ENCODE measurements around the gene FOSL2.

The FOSL2 gene

DNA sequence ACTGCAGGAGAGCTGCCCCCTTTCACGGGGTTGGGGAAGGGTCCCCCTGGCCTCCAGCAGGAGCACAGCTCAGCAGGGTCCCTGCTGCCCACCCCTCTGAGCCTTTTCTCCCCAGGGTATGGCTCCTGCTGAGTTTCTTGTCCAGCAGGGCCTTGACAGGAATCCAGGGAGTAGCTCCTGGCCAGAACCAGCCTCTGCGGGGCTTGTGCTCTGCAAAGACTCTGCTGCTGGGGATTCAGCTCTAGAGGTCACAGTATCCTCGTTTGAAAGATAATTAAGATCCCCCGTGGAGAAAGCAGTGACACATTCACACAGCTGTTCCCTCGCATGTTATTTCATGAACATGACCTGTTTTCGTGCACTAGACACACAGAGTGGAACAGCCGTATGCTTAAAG, 21.2 kb downstream of the FOSL2 start:
- TF ChIP-seq, protein P1, sequence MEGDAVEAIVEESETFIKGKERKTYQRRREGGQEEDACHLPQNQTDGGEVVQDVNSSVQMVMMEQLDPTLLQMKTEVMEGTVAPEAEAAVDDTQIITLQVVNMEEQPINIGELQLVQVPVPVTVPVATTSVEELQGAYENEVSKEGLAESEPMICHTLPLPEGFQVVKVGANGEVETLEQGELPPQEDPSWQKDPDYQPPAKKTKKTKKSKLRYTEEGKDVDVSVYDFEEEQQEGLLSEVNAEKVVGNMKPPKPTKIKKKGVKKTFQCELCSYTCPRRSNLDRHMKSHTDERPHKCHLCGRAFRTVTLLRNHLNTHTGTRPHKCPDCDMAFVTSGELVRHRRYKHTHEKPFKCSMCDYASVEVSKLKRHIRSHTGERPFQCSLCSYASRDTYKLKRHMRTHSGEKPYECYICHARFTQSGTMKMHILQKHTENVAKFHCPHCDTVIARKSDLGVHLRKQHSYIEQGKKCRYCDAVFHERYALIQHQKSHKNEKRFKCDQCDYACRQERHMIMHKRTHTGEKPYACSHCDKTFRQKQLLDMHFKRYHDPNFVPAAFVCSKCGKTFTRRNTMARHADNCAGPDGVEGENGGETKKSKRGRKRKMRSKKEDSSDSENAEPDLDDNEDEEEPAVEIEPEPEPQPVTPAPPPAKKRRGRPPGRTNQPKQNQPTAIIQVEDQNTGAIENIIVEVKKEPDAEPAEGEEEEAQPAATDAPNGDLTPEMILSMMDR (IDR thresholded peaks at IDR 0.05; ENCODE audit: insufficient read depth, low read depth, low read length, missing control alignments) = no peak
- no peak overlapping the region for H3K4me3 ChIP-seq (ENCODE audit: low read depth, low read length)
- DNase-seq (ENCODE audit: low read depth) = no peak

DNA sequence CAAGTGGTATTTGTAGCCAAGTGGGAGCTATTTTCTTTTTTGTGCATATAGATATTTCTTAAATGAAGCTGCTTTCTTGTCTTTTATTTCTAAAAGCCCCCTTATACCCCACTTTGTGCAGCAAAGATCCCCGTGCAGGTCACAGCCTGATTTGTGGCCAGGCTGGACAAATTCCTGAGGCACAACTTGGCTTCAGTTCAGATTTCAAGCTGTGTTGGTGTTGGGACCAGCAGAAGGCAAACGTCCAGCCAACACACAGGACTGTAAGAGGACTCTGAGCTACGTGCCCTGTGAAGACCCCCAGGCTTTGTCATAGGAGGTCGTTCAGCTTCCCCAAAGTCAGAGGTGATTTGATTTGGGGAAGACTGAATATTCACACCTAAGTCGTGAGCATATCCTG, 21.9 kb downstream of the FOSL2 start:
- DNase-seq (ENCODE audit: low read depth) = no peak
- H3K4me3 ChIP-seq (ENCODE audit: low read depth, low read length) = no peak overlapping the region
- TF ChIP-seq, protein P1 (IDR thresholded peaks at IDR 0.05; ENCODE audit: insufficient read depth, low read depth, low read length, missing control alignments) = no peak

DNA sequence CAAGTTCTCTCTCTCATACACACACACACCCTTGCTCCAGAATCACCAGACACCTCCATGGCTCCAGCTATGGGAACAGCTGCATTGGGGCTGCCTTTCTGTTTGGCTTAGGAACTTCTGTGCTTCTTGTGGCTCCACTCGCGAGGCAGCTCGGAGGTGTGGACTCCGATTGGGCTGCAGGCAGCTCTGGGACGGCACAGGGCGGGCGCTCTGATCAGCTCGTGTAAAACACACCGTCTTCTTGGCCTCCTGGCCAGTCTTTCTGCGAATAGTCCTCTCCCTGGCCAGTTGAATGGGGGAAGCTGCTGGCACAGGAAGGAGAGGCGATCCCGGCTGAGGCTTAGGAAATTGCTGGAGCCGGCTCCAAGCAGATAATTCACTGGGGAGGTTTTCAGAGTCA, 22.4 kb downstream of the FOSL2 start:
- TF ChIP-seq, protein P1 (IDR thresholded peaks at IDR 0.05; ENCODE audit: insufficient read depth, low read depth, low read length, missing control alignments) = no peak
- no peak for DNase-seq (ENCODE audit: low read depth)
- no peak overlapping the region for H3K4me3 ChIP-seq (ENCODE audit: low read depth, low read length)

DNA sequence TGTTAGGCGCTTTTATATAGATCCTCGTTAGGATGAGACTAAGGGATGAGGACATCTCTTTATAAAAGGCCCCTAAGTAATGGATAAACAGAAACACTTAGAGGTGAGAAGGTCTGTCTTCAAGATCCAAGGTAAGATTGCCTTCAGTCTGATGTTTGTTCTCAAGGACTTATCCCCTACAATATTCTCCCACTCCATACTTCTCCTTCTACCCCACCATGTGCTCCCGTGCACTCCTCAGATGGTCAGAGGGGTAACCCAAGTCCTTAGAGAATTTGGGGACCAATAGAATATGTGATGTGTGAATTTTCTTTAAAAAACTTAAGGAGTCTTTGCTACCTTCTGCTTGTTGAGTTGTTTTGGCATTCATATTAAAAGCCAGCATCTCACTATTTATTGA, 23.1 kb downstream of the FOSL2 start:
- TF ChIP-seq, protein P1 (IDR thresholded peaks at IDR 0.05; ENCODE audit: insufficient read depth, low read depth, low read length, missing control alignments) = no peak
- no peak overlapping the region for H3K4me3 ChIP-seq (ENCODE audit: low read depth, low read length)
- DNase-seq (ENCODE audit: low read depth) = no peak

DNA sequence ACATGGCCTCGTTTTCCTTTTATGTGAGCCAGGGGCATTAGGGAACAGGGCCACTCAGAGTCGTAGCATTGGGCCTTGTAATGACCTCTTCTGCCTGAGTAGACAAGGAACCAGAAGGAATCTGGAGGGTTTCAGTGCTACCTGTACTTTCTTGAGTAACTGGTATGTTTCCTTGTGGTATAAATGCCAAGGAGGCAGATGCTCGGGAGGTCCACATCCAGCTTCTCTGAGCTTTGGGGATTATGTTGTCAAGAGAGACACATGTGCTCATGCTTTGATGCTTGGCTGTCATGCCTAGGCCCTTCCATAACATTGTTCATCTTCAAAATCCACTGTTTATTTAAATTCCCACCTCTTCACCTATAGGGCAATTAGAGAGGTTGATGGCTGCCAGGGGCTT, 26.3 kb downstream of the FOSL2 start:
- DNase-seq (ENCODE audit: low read depth) = no peak
- TF ChIP-seq, protein P1 (IDR thresholded peaks at IDR 0.05; ENCODE audit: insufficient read depth, low read depth, low read length, missing control alignments) = no peak
- no peak overlapping the region for H3K4me3 ChIP-seq (ENCODE audit: low read depth, low read length)

DNA sequence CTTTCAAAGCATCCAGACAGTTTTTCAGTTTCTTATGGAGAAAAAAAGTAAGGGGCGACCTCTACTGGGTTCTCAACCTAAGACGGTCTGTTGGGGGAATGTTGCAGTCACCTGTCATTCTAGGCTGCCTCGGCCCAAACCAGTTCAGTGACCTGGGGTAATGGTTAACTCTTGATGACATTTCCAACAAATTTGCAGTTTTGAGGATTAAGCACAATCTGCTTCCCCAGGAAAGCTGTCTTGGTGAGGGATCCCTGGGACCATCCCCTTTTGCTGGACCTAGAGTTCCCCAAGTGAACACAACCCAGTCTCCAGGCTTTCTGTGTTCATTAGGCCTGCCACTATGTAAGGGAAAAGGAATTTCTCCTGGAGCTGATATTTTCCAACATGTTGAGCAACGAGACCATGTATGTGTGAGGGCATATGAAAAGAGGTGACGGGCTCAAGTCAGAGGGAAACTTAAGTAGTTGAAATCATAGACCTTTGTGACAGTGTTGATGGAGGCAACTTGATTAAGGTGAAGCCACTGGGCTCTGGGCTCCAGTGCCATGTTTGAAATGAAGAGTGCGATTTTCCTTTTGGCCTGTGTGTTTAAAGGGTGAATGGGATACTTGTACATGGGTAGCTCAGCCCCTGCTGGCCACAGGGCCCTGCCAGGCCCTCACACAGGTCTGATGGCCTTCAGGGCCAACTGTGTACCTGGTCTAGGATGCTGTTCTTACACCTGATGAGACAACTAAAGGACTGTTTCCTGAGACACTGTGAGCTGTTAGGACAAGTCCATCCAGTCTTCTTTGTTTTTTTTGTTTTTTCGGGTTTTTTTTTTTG, 27.0 kb downstream of the FOSL2 start:
- TF ChIP-seq, protein P1 (IDR thresholded peaks at IDR 0.05; ENCODE audit: insufficient read depth, low read depth, low read length, missing control alignments) = peak; percentile 23
- peak; percentile 19 for DNase-seq (ENCODE audit: low read depth)
- no peak overlapping the region for H3K4me3 ChIP-seq (ENCODE audit: low read depth, low read length)

DNA sequence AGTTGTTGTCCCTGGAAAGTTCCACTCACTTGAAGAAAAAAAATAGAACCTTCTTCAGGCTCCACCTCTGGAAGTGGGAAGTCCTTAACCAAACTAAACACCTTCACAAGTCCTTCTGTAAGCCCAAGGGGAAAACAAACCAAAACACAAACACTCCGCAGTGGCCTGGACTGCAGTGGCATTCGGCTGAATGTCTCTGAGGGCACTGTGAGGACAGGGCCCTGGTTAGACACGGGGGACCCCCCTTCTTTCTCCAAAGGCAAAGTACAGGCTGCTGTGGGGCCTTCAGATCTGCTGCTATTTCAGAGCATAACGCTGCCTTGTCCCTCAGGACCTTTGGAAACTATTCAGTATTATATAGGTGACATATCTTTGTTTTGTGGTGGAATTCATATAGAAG, 28.1 kb downstream of the FOSL2 start:
- TF ChIP-seq, protein P1 (IDR thresholded peaks at IDR 0.05; ENCODE audit: insufficient read depth, low read depth, low read length, missing control alignments) = no peak
- no peak overlapping the region for H3K4me3 ChIP-seq (ENCODE audit: low read depth, low read length)
- no peak for DNase-seq (ENCODE audit: low read depth)
